ENCODE results near the gene GPRASP2.

DNA sequence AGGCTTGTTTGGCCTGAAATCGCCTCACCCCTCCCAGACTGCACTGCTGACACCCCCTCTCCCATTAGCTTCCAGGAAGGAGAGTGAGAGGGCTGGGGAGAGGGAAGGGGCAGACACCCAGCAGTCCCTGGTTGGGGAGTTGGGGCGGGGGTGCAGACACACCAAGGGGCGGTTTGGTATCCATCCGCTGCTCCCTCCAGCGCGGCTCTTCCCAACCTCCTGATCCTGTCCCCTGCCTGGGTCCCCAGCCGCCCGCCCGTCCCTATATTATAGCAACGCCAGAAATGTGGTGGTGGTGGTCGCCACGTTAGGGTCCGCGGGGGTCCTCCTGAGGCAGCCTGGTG lies 33.2 kb downstream of the GPRASP2 start:
- no peak for TF ChIP-seq POLR2AphosphoS5 (IDR thresholded peaks at IDR 0.05; ENCODE audit: low read depth)
- TF ChIP-seq, protein P1, sequence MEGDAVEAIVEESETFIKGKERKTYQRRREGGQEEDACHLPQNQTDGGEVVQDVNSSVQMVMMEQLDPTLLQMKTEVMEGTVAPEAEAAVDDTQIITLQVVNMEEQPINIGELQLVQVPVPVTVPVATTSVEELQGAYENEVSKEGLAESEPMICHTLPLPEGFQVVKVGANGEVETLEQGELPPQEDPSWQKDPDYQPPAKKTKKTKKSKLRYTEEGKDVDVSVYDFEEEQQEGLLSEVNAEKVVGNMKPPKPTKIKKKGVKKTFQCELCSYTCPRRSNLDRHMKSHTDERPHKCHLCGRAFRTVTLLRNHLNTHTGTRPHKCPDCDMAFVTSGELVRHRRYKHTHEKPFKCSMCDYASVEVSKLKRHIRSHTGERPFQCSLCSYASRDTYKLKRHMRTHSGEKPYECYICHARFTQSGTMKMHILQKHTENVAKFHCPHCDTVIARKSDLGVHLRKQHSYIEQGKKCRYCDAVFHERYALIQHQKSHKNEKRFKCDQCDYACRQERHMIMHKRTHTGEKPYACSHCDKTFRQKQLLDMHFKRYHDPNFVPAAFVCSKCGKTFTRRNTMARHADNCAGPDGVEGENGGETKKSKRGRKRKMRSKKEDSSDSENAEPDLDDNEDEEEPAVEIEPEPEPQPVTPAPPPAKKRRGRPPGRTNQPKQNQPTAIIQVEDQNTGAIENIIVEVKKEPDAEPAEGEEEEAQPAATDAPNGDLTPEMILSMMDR (IDR thresholded peaks at IDR 0.05; ENCODE audit: insufficient read depth, low read length), result no peak

All from HL-60 (cell line).